Measurements from ENCODE around the gene USP46. TPM values are rescaled to one million over a fixed set of nuclear protein-coding genes. Genes with fewer than 3 reads are reported as not detected.

Gene USP46
- total RNA-seq, 3 donors from 2014 or later (not counting 1 experiment from before 2014, with no cell fraction given): 7.8 to 11.7 (median 10.3) TPM

GRCh38 chr4:52614241-52614640 lies 44.9 kb downstream of the USP46 start:
- no peak overlapping the region for H3K27ac ChIP-seq (ENCODE audit: low read length)
- H3K9me3 Mint-ChIP-seq: no peaks in the 10 kb centered on the region
- H3K27me3 Mint-ChIP-seq (ENCODE audit: low read depth in 2 of 2): no peaks in the 10 kb centered on the region
- no peaks in the 10 kb centered on the region for H3K36me3 Mint-ChIP-seq
- H3K27me3 ChIP-seq (ENCODE audit: control insufficient read depth, insufficient read depth, low read length): no peaks in the 10 kb centered on the region
- TF ChIP-seq CTCF (IDR thresholded peaks at IDR 0.05): no peak
- H3K4me3 Mint-ChIP-seq: no peak overlapping the region
- peaks cover 2% of the 10 kb centered on the region for H3K36me3 ChIP-seq (ENCODE audit: control insufficient read depth, insufficient read depth, low read length)
- H3K4me3 ChIP-seq (ENCODE audit: low read length): no peak overlapping the region
- no peak overlapping the region for H3K27ac Mint-ChIP-seq
- H3K9me3 ChIP-seq (ENCODE audit: control insufficient read depth, insufficient read depth, low read length): no peaks in the 10 kb centered on the region
- peaks cover 4% of the 10 kb centered on the region for H3K4me1 ChIP-seq (ENCODE audit: control insufficient read depth, insufficient read depth, low read length)
- WGBS (ENCODE audit: insufficient coverage): no CpG with 5 or more reads among the region's 1 CpG
- ATAC-seq: no peak
- intact Hi-C loops (cut with micrococcal nuclease): no loop called here
- peaks cover 15 to 19% of the 10 kb centered on the region in 2 donors for H3K4me1 Mint-ChIP-seq
- no peak for DNase-seq

- no peak overlapping the region for H3K27ac ChIP-seq (ENCODE audit: low read length)
- Mint-ChIP-seq H3K27ac (no peak overlapping the region), H3K27me3 (ENCODE audit: low read depth in 2 of 2) (no peaks in the 10 kb centered on the region), H3K9me3 (no peaks in the 10 kb centered on the region), H3K36me3 (no peaks in the 10 kb centered on the region), H3K4me1 (peaks cover 4 to 7% of the 10 kb centered on the region in 2 donors), H3K4me3 (no peak overlapping the region)
- 88% methylated on average over 1 of the region's 1 CpG for WGBS (ENCODE audit: insufficient coverage)
- H3K36me3 ChIP-seq (ENCODE audit: control insufficient read depth, insufficient read depth, low read length): peaks cover 4% of the 10 kb centered on the region
- no peaks in the 10 kb centered on the region for H3K4me1 ChIP-seq (ENCODE audit: control insufficient read depth, insufficient read depth, low read length)
- ATAC-seq (no peak), DNase-seq (no peak)
- no peak overlapping the region for H3K4me3 ChIP-seq (ENCODE audit: low read length)
- intact Hi-C loops (cut with micrococcal nuclease): no loop called here
- no peaks in the 10 kb centered on the region for H3K9me3 ChIP-seq (ENCODE audit: control insufficient read depth, insufficient read depth, low read length)
- no peak for TF ChIP-seq CTCF (IDR thresholded peaks at IDR 0.05)
- H3K27me3 ChIP-seq (ENCODE audit: control insufficient read depth, insufficient read depth, low read length): no peaks in the 10 kb centered on the region
Measured at GRCh38 chr4:52612341-52612740, 46.8 kb downstream of the USP46 start.

- TF ChIP-seq CTCF (IDR thresholded peaks at IDR 0.05): no peak
- Mint-ChIP-seq H3K9me3 (no peaks in the 10 kb centered on the region), H3K27me3 (ENCODE audit: low read depth in 2 of 2) (no peaks in the 10 kb centered on the region), H3K27ac (no peak overlapping the region), H3K4me3 (no peak overlapping the region), H3K4me1 (peaks cover 0 to 1% of the 10 kb centered on the region in 2 donors), H3K36me3 (peaks cover 7% of the 10 kb centered on the region)
- H3K36me3 ChIP-seq (ENCODE audit: control insufficient read depth, insufficient read depth, low read length): peaks cover 4% of the 10 kb centered on the region
- intact Hi-C loops (cut with micrococcal nuclease): no loop called here
- no peaks in the 10 kb centered on the region for H3K4me1 ChIP-seq (ENCODE audit: control insufficient read depth, insufficient read depth, low read length)
- ATAC-seq (no peak), DNase-seq (no peak)
- H3K27ac ChIP-seq (ENCODE audit: low read length): no peak overlapping the region
- H3K27me3 ChIP-seq (ENCODE audit: control insufficient read depth, insufficient read depth, low read length): no peaks in the 10 kb centered on the region
- H3K4me3 ChIP-seq (ENCODE audit: low read length): no peak overlapping the region
- WGBS (ENCODE audit: insufficient coverage): 95% methylated on average over 6 of the region's 6 CpGs
- no peaks in the 10 kb centered on the region for H3K9me3 ChIP-seq (ENCODE audit: control insufficient read depth, insufficient read depth, low read length)
Measured at GRCh38 chr4:52611030-52611555, 48.0 kb downstream of the USP46 start.

- 80% methylated on average over 1 of the region's 2 CpGs for WGBS (ENCODE audit: insufficient coverage)
- Mint-ChIP-seq H3K36me3 (peaks cover 7% of the 10 kb centered on the region), H3K27me3 (ENCODE audit: low read depth in 2 of 2) (no peaks in the 10 kb centered on the region), H3K9me3 (no peaks in the 10 kb centered on the region), H3K27ac (no peak overlapping the region), H3K4me3 (no peak overlapping the region), H3K4me1 (no peaks in the 10 kb centered on the region)
- Histone ChIP-seq H3K27ac (ENCODE audit: low read length) (no peak overlapping the region), H3K4me3 (ENCODE audit: low read length) (no peak overlapping the region), H3K9me3 (ENCODE audit: control insufficient read depth, insufficient read depth, low read length) (no peaks in the 10 kb centered on the region), H3K4me1 (ENCODE audit: control insufficient read depth, insufficient read depth, low read length) (no peaks in the 10 kb centered on the region), H3K36me3 (ENCODE audit: control insufficient read depth, insufficient read depth, low read length) (peaks cover 6% of the 10 kb centered on the region), H3K27me3 (ENCODE audit: control insufficient read depth, insufficient read depth, low read length) (no peaks in the 10 kb centered on the region)
- no peak for DNase-seq
- TF ChIP-seq CTCF (IDR thresholded peaks at IDR 0.05): no peak
- intact Hi-C loops (cut with micrococcal nuclease): no loop called here
- ATAC-seq: no peak
Measured at GRCh38 chr4:52606726-52607125, 52.4 kb downstream of the USP46 start.

Measured in natural killer cell (primary cell).